IPS-18a (cell line): Measurements from ENCODE around the gene SH3D19.

Source experiments
- H3K27ac ChIP-seq: one replicate; pipeline ENCODE4 v1.5.1; 2013; ENCODE audit warnings: low read length
- H3K27me3 ChIP-seq: one replicate; pipeline ENCODE4 v1.6.1; 2013; ENCODE audit warnings: mild to moderate bottlenecking, low read length; ENCODE audit not compliant: control insufficient read depth, insufficient read depth
- H3K36me3 ChIP-seq: one replicate; pipeline ENCODE4 v1.6.1; 2013; ENCODE audit warnings: low read depth, low read length; ENCODE audit not compliant: control insufficient read depth
- H3K4me1 ChIP-seq: one replicate; pipeline ENCODE4 v1.6.1; 2013; ENCODE audit warnings: low read depth, low read length; ENCODE audit not compliant: control insufficient read depth
- H3K4me3 ChIP-seq: one replicate; pipeline ENCODE4 v1.5.1; 2013; ENCODE audit warnings: low read length
- H3K9ac ChIP-seq: one replicate; pipeline ENCODE4 v1.6.1; 2013; ENCODE audit warnings: mild to moderate bottlenecking, low read length, moderate library complexity
- H3K9me3 ChIP-seq: one replicate; pipeline ENCODE4 v1.6.1; 2013; ENCODE audit warnings: low read depth, low read length; ENCODE audit not compliant: control insufficient read depth

Gene SH3D19

GRCh38 chr4:151318307-151319006, 6.9 kb downstream of the SH3D19 start:
- no peak overlapping the region for H3K27ac ChIP-seq
- no peak overlapping the region for H3K9ac ChIP-seq
- H3K4me3 ChIP-seq = no peak overlapping the region
- H3K36me3 ChIP-seq = no peaks in the 10 kb centered on the region
- no peaks in the 10 kb centered on the region for H3K27me3 ChIP-seq
- H3K9me3 ChIP-seq = no peaks in the 10 kb centered on the region
- H3K4me1 ChIP-seq = peaks cover 24% of the 10 kb centered on the region

- Histone ChIP-seq H3K4me1 (peaks cover 10% of the 10 kb centered on the region), H3K27ac (no peak overlapping the region), H3K9me3 (no peaks in the 10 kb centered on the region), H3K4me3 (no peak overlapping the region), H3K36me3 (no peaks in the 10 kb centered on the region), H3K9ac (no peak overlapping the region), H3K27me3 (no peaks in the 10 kb centered on the region)
Observed at GRCh38 chr4:151316645-151317044, 8.8 kb downstream of the SH3D19 start.

- Histone ChIP-seq H3K9me3 (no peaks in the 10 kb centered on the region), H3K36me3 (no peaks in the 10 kb centered on the region), H3K27ac (no peak overlapping the region), H3K4me3 (no peak overlapping the region), H3K27me3 (no peaks in the 10 kb centered on the region), H3K4me1 (peaks cover 10% of the 10 kb centered on the region), H3K9ac (no peak overlapping the region)
Observed at GRCh38 chr4:151315212-151315886, 10.1 kb downstream of the SH3D19 start.

GRCh38 chr4:151314479-151314878, 10.9 kb downstream of the SH3D19 start:
- no peaks in the 10 kb centered on the region for H3K36me3 ChIP-seq
- H3K9ac ChIP-seq = no peak overlapping the region
- no peak overlapping the region for H3K4me3 ChIP-seq
- H3K4me1 ChIP-seq = peaks cover 10% of the 10 kb centered on the region
- H3K27ac ChIP-seq = no peak overlapping the region
- no peaks in the 10 kb centered on the region for H3K27me3 ChIP-seq
- H3K9me3 ChIP-seq = no peaks in the 10 kb centered on the region

DNA sequence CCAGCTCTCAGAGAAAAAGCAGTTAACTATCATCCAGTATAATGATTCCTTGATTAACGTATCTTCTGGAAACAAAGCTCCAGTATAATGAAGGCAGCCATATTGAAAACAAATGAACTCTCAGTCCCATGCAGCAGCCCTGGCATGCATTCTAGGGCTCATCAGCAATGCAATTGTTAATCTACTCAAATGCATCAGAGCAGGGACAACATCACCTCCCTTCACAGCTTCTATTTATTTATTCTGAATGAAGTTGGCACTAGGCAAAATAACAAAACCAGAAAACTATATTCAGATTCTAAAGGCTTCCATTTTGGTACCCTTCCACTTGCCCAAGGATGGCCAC, 11.4 kb downstream of the SH3D19 start:
- Histone ChIP-seq H3K9ac (no peak overlapping the region), H3K4me3 (no peak overlapping the region), H3K27me3 (no peaks in the 10 kb centered on the region), H3K27ac (no peak overlapping the region), H3K9me3 (no peaks in the 10 kb centered on the region), H3K36me3 (no peaks in the 10 kb centered on the region), H3K4me1 (peaks cover 10% of the 10 kb centered on the region)

DNA sequence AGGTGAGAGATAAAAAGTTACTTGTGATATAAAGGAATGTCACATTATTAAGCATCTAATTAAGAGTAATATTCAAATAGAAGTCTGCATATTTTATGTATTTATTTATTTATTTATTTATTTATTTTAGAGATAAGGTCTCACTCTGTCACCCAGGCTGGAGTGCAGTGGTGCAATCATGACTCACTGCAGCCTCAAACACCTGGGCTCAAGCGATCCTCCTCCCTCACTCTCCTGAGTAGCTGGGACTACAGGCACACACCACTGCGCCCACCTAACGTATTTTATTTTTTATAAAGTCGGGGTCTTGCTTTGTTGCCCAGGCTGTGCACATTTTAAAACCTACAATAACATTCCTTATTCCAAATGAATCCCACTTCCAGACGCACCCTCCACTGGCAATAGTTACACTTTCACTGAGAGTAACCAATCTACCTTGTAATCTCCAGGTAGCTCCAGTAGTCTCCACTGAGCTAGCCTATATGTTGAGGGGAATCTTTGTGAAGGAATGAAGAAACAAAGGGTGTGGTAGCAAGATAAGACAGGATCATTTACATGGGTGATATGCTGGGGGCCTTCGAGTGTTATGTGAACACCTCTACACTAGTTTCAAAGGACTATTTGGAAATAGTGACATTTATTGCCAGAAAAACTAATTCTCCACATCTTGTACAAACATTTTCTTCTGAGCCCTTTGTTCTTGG, 11.9 kb downstream of the SH3D19 start:
- H3K27me3 ChIP-seq = no peaks in the 10 kb centered on the region
- H3K9ac ChIP-seq = no peak overlapping the region
- no peaks in the 10 kb centered on the region for H3K9me3 ChIP-seq
- peaks cover 10% of the 10 kb centered on the region for H3K4me1 ChIP-seq
- no peaks in the 10 kb centered on the region for H3K36me3 ChIP-seq
- no peak overlapping the region for H3K4me3 ChIP-seq
- no peak overlapping the region for H3K27ac ChIP-seq

- no peaks in the 10 kb centered on the region for H3K9me3 ChIP-seq
- H3K36me3 ChIP-seq = no peaks in the 10 kb centered on the region
- H3K9ac ChIP-seq = no peak overlapping the region
- no peak overlapping the region for H3K4me3 ChIP-seq
- H3K27me3 ChIP-seq = no peaks in the 10 kb centered on the region
- peaks cover 11% of the 10 kb centered on the region for H3K4me1 ChIP-seq
- H3K27ac ChIP-seq = no peak overlapping the region
Observed at GRCh38 chr4:151310124-151310728, 15.2 kb downstream of the SH3D19 start.

DNA sequence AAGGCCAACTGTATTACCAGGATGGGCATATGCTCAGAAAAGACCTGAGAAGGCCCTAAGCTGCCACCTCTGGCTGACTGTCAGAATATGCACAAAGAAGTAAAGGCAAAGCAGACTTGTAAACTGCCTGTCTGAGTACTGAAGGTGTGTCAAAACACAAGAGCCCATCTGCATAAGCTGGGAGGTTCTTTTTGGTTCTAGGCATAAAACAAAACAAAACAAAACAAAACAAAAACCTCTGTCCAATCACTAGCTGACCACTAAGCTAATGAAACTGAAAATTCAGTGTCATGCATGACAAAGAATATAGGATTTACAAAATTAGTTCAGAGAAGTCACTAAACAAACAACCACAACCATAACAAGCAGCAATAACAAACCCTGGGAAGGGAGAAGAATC, 20.6 kb downstream of the SH3D19 start:
- Histone ChIP-seq H3K27ac (no peak overlapping the region), H3K9ac (no peak overlapping the region), H3K27me3 (no peaks in the 10 kb centered on the region), H3K9me3 (no peaks in the 10 kb centered on the region), H3K4me3 (no peak overlapping the region), H3K4me1 (peaks cover 9% of the 10 kb centered on the region), H3K36me3 (no peaks in the 10 kb centered on the region)

DNA sequence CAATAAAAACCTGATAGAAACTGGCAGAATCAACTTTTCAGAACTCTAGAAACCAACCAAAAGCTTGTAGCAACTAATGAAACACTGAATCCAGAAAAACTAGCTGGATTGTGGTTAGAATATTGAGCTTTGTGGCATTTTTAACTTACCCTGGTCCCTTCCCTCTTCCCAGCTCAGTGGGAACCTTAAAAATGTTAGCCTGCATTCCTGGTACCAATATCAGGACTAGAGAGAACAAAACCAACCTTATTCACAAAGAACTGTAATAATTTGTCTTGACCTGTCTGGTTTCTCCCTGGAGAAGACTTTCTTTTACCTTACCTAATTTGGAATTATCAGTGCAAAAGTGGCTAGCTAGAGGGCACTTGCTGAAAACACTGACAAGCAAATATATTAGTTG, 21.2 kb downstream of the SH3D19 start:
- Histone ChIP-seq H3K27ac (no peak overlapping the region), H3K4me3 (no peak overlapping the region), H3K9me3 (no peaks in the 10 kb centered on the region), H3K4me1 (peaks cover 9% of the 10 kb centered on the region), H3K9ac (no peak overlapping the region), H3K27me3 (no peaks in the 10 kb centered on the region), H3K36me3 (no peaks in the 10 kb centered on the region)

DNA sequence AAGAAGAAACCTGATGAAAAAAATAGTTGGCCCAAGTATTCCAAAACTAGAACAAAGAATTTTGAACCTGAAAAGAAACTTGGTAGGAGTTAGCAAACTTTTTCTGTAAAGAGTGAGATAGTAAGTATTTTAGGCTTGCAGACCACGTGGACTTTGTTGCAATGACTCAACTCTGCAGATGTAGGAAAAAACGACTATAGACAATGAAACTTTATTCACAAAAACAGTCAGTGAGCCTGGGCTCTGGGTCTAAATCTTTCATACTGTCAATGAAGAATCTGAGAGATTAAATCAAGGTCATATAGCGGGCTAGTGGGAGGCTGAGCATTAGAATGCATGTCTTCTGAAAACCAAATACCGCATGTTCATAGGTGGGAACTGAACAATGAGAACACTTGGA, 23.0 kb downstream of the SH3D19 start:
- H3K9ac ChIP-seq = no peak overlapping the region
- peaks cover 9% of the 10 kb centered on the region for H3K4me1 ChIP-seq
- no peak overlapping the region for H3K27ac ChIP-seq
- H3K27me3 ChIP-seq = no peaks in the 10 kb centered on the region
- no peak overlapping the region for H3K4me3 ChIP-seq
- H3K36me3 ChIP-seq = no peaks in the 10 kb centered on the region
- H3K9me3 ChIP-seq = no peaks in the 10 kb centered on the region

DNA sequence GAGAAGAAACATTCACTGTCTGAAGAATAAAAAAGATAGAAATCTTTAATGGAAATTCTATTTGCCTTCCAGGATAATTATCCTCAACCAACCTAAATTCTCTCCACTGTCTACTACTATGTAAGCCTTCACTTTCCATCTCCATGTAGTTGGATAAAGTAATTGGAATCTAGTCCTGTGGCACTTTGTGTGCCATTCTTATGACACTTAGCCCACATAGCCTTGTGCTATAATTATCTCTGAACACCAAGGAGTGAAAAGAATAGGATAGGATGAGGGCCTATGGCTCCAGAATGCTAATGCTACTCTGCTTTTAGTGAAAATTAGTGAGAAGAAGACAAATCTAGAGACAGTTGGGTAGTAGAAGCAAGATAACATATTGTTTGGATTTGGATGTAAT, 28.2 kb downstream of the SH3D19 start:
- Histone ChIP-seq H3K4me3 (no peak overlapping the region), H3K4me1 (peaks cover 3% of the 10 kb centered on the region), H3K9me3 (no peaks in the 10 kb centered on the region), H3K9ac (no peak overlapping the region), H3K36me3 (no peaks in the 10 kb centered on the region), H3K27ac (no peak overlapping the region), H3K27me3 (no peaks in the 10 kb centered on the region)
